GM12891 (cell line): ENCODE data around the gene KCNQ5.

Experiments
- DNase-seq: peaks from one replicate; pipeline ENCODE4 v3.0.0; 2011; ENCODE audit warnings: low spot score; ENCODE audit not compliant: insufficient read length
- FAIRE-seq: peaks from 2 replicates; lab custom pipeline; 2011; peaks lifted over from hg19 to GRCh38; lab: Jason Lieb, UNC
- PAX5 ChIP-seq: IDR thresholded peaks from 2 replicates; pipeline ENCODE4 v1.6.1; 2011; ENCODE audit warnings: low read length, moderate library complexity, mild to moderate bottlenecking; ENCODE audit not compliant: insufficient read depth, severe bottlenecking
- POLR2A ChIP-seq: IDR thresholded peaks from 2 replicates; pipeline ENCODE4 v1.6.1; 2011; ENCODE audit warnings: low read depth, low read length, control low read depth
- POLR2AphosphoS5 ChIP-seq: IDR thresholded peaks from 2 replicates; pipeline ENCODE4 v1.6.1; 2011; ENCODE audit warnings: low read depth, low read length, control low read depth
- POU2F2 ChIP-seq: IDR thresholded peaks from 2 replicates; pipeline ENCODE4 v1.6.1; 2011; ENCODE audit warnings: low read depth, mild to moderate bottlenecking, control low read depth, low read length, moderate library complexity
- SPI1 ChIP-seq: IDR thresholded peaks from 2 replicates; pipeline ENCODE4 v1.6.1; 2011; ENCODE audit warnings: low read depth, low read length, control low read depth
- TAF1 ChIP-seq: IDR thresholded peaks from 2 replicates; pipeline ENCODE4 v1.6.1; 2011; ENCODE audit warnings: low read depth, low read length, control low read depth

Gene KCNQ5

DNA sequence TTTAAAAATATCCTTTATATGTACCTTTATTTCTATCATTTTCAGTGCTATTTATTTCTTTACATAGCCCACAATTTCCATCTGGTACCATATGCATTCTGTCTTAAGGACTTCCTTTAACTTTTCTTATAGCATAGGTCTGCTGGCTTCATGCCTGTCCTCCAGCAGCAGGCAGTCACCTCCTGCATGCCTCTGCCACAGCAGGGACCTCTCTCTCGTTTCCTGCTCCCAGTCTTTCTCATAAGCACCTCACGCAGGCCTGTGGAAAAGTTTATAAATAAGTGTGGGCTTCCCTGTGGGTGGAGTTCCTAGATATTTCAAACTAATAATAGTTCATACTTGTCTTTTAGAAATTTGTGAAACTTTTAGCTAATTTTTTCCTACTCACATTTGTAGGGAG, 133.9 kb downstream of the KCNQ5 start:
- TF ChIP-seq POLR2AphosphoS5 (no peak), POU2F2 (no peak), POLR2A (no peak), TAF1 (no peak), PAX5 (no peak), SPI1 (no peak)
- DNase-seq (no peak), FAIRE-seq (no peak)

- no peak for FAIRE-seq
- TF ChIP-seq SPI1: no peak
- no peak for TF ChIP-seq PAX5
- TF ChIP-seq POLR2AphosphoS5: no peak
- TF ChIP-seq POLR2A: no peak
- no peak for DNase-seq
These were observed 135.2 kb downstream of the KCNQ5 start for GRCh38 chr6:72757048-72757447.

GRCh38 chr6:72757926-72758325, 136.1 kb downstream of the KCNQ5 start:
- no peak for TF ChIP-seq POU2F2
- TF ChIP-seq TAF1: no peak
- no peak for TF ChIP-seq SPI1
- no peak for TF ChIP-seq POLR2AphosphoS5
- TF ChIP-seq PAX5: no peak
- TF ChIP-seq POLR2A: no peak
- FAIRE-seq: no peak
- DNase-seq: no peak

DNA sequence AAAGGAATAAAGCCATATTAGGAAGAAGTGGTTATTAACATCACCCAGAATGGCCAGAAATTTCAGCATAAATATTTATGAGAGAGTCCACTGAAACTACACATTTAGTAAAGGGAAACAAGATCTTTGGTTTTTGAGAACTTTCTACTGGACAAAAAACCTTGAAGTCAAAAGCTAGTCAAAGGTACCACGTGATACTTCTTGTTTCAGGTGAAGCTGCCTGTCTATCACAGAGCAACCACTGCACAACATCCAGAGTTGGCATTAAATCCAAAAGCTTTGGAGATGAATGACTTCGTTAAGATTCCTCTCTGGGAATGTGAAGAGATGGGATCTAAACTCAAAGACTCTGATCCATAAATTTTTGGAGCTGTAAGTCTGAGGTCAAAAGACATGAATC, 137.0 kb downstream of the KCNQ5 start:
- no peak for DNase-seq
- TF ChIP-seq PAX5 (no peak), POLR2A (no peak), POLR2AphosphoS5 (no peak), TAF1 (no peak), POU2F2 (no peak), SPI1 (no peak)
- FAIRE-seq: no peak

GRCh38 chr6:72760114-72760793, 138.4 kb downstream of the KCNQ5 start:
- DNase-seq (no peak), FAIRE-seq (no peak)
- TF ChIP-seq TAF1 (no peak), PAX5 (no peak), POU2F2 (no peak), SPI1 (no peak), POLR2A (no peak), POLR2AphosphoS5 (no peak)

- FAIRE-seq: no peak
- TF ChIP-seq POLR2AphosphoS5 (no peak), POU2F2 (no peak), PAX5 (no peak), TAF1 (no peak), POLR2A (no peak), SPI1 (no peak)
- no peak for DNase-seq
These were observed 139.9 kb downstream of the KCNQ5 start for GRCh38 chr6:72761761-72762160.

GRCh38 chr6:72769459-72770125, 147.7 kb downstream of the KCNQ5 start:
- DNase-seq (no peak), FAIRE-seq (no peak)

DNA sequence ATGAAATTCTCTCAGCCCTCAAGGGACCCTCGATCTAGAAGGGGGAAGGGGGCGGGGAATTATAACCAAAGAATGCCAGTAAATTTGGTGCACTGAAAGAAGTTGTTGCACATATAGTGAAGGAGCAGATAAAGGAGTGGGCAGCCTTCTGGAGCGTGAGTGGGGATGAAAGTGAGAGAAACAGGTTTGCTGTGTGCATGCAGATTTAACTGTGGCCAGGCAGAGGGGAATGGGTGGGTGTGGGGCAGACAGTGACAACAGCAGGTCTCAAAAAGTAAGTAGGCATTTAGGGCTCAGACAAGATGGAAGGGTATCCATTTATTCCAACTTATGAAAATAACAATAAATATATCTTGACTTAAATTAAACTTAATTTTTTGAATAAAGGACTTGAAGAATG, 149.1 kb downstream of the KCNQ5 start:
- no peak for DNase-seq
- TF ChIP-seq TAF1: no peak
- TF ChIP-seq PAX5: no peak
- no peak for TF ChIP-seq POU2F2
- TF ChIP-seq POLR2A: no peak
- no peak for TF ChIP-seq POLR2AphosphoS5
- no peak for TF ChIP-seq SPI1
- FAIRE-seq: peak; percentile 52

More at GRCh38 chr6:72769459-72770125, 147.7 kb downstream of the KCNQ5 start:
- no peak for TF ChIP-seq PAX5
- TF ChIP-seq POLR2AphosphoS5: no peak
- no peak for TF ChIP-seq POU2F2
- TF ChIP-seq TAF1: no peak
- TF ChIP-seq SPI1: no peak

- DNase-seq (no peak), FAIRE-seq (no peak)
- TF ChIP-seq SPI1 (no peak), TAF1 (no peak), POLR2AphosphoS5 (no peak), PAX5 (no peak)
These were observed 154.6 kb downstream of the KCNQ5 start for GRCh38 chr6:72776456-72776855.

GRCh38 chr6:72781624-72782023, 159.8 kb downstream of the KCNQ5 start:
- DNase-seq (no peak), FAIRE-seq (no peak)
- TF ChIP-seq POLR2AphosphoS5: no peak
- TF ChIP-seq PAX5: no peak
- TF ChIP-seq POU2F2: no peak
- no peak for TF ChIP-seq SPI1
- TF ChIP-seq TAF1: no peak
- TF ChIP-seq POLR2A: no peak

GRCh38 chr6:72783035-72783434, 161.2 kb downstream of the KCNQ5 start:
- TF ChIP-seq POLR2AphosphoS5 (no peak), PAX5 (no peak), TAF1 (no peak), SPI1 (no peak), POU2F2 (no peak), POLR2A (no peak)
- DNase-seq: no peak
- FAIRE-seq: no peak
